Right lobe of liver (tissue), 6 donors: Measurements from ENCODE around the gene LCN1. TPM values are rescaled to one million over a fixed set of nuclear protein-coding genes. Genes with fewer than 3 reads are reported as not detected.
A peak's percentile ranks its signal among the peaks of the same experiment; 100 is the strongest.

Experiments
- ATAC-seq, 4 donors: fragments of 200-7000 bp; cut with Tn5 transposase; one replicate each; pipeline ENCODE4 v1.9.1; 2020; ENCODE audit warnings: mild to moderate bottlenecking in 4 of 4, moderate library complexity in 4 of 4
- DNase-seq, 3 donors: peaks; one replicate each; pipeline ENCODE4 v3.0.0-alpha.2; 2020
- H3K27ac ChIP-seq, 3 donors: fragments of 200-600 bp; one replicate each; pipeline ENCODE4 v1.8.0; 2022
- H3K27me3 ChIP-seq, 2 donors: fragments of 200-600 bp; one replicate each; pipeline ENCODE4 v1.8.0; 2022
- H3K36me3 ChIP-seq, 4 donors: fragments of 200-600 bp; sonication (generic) in 1 of 4; one replicate each; pipeline versions ENCODE4 v1.5.1 to v1.8.0; 2017 to 2022; ENCODE audit warnings: control low read depth in 1 of 4
- H3K4me1 ChIP-seq, 4 donors: fragments of 200-600 bp; sonication (generic) in 1 of 4; one replicate each; pipeline versions ENCODE4 v1.5.1 to v1.8.0; 2017 to 2022; ENCODE audit warnings: control low read depth in 1 of 4
- H3K4me3 ChIP-seq, 3 donors: fragments of 200-600 bp; one replicate each; pipeline ENCODE4 v1.8.0; 2022
- H3K9me3 ChIP-seq, 4 donors: fragments of 200-600 bp; sonication (generic) in 1 of 4; one replicate each; pipeline versions ENCODE4 v1.5.1 to v1.8.0; 2017 to 2022; ENCODE audit warnings: control low read depth in 1 of 4
- CTCF ChIP-seq, 4 donors: fragments of 200-600 bp in 3 of 4; fragments of 450-650 bp in 1 of 4; IDR thresholded peaks; one replicate each; pipeline versions ENCODE4 v1.5.1 to v1.8.0; 2016 to 2022; ENCODE audit warnings: antibody characterized with exemption in 4 of 4, mild to moderate bottlenecking in 2 of 4
- POLR2A ChIP-seq: fragments of 450-650 bp; IDR thresholded peaks from one replicate; pipeline ENCODE4 v1.6.1; 2017; ENCODE audit warnings: antibody characterized with exemption, mild to moderate bottlenecking
- WGBS: methylation state at CpG from one replicate; pipeline ENCODE4 v1.1.6; 2018; ENCODE audit warnings: low coverage, low lambda C conversion rate; ENCODE audit not compliant: insufficient coverage; ENCODE audit errors: missing lambda C conversion rate; 5-methylcytosine and 5-hydroxymethylcytosine counted together
- intact Hi-C, 2 donors: fragments of 100-400 bp; cut with DNase I; formaldehyde crosslinking; loops; one replicate each; pipeline versions ENCODE4 v1.11.2 to v1.14.1; 2022
- total RNA-seq, 6 experiments: library from RNA; depleted of rRNA in 2 of 6; stranded (reverse); fragments of >200 nt in 2 of 6; fragmentation: NEBNext Ultra II Directional in 3 of 6; extraction: Animal tissue kit (Norgen Biotek cat#: 25700) in 3 of 6; gene quantifications; one replicate each; pipeline versions ENCODE4 v1.1.0 to v1.2.4, GENCODE V29; 2016 to 2023
- donor health status: DM: no; HTN: yes; CAD: no.
- donor health status: DM: no; HTN: no; CAD: no.
- donor health status: DM: no; HTN: no; CAD: no.
- donor health status: DM: no; HTN: yes; CAD: no.
- donor health status: DM: no; HTN: yes; CAD: no.

Gene LCN1
- total RNA-seq, 6 experiments from 2014 or later: not detected

- no peak for ATAC-seq
- TF ChIP-seq CTCF (IDR thresholded peaks at IDR 0.05): no peak
- no peak for TF ChIP-seq POLR2A
- no peak overlapping the region for H3K4me3 ChIP-seq
- WGBS: 55% methylated on average over 2 of the region's 2 CpGs
- H3K27ac ChIP-seq: no peak overlapping the region
- no peaks in the 10 kb centered on the region for H3K27me3 ChIP-seq
- DNase-seq: no peak
- intact Hi-C loops: no loop called here
- no peaks in the 10 kb centered on the region for H3K36me3 ChIP-seq
- no peaks in the 10 kb centered on the region for H3K4me1 ChIP-seq
- H3K9me3 ChIP-seq: no peaks in the 10 kb centered on the region
Measured at GRCh38 chr9:135572233-135572632, 51.0 kb downstream of the LCN1 start.

GRCh38 chr9:135573124-135573523 lies 51.9 kb downstream of the LCN1 start:
- Histone ChIP-seq H3K4me1 (no peaks in the 10 kb centered on the region), H3K27me3 (no peaks in the 10 kb centered on the region), H3K9me3 (no peaks in the 10 kb centered on the region), H3K4me3 (no peak overlapping the region), H3K36me3 (no peaks in the 10 kb centered on the region), H3K27ac (no peak overlapping the region)
- TF ChIP-seq CTCF (IDR thresholded peaks at IDR 0.05): no peak
- TF ChIP-seq POLR2A: no peak
- DNase-seq (no peak), ATAC-seq (no peak)
- intact Hi-C loops: no loop called here
- 42% methylated on average over 1 of the region's 1 CpG for WGBS

GRCh38 chr9:135574331-135574730 lies 53.1 kb downstream of the LCN1 start:
- peak in 1 of 3 donors; percentile 32 for DNase-seq
- 47% methylated on average over 5 of the region's 14 CpGs for WGBS

GRCh38 chr9:135574943-135575342 lies 53.7 kb downstream of the LCN1 start:
- DNase-seq: peak in 1 of 3 donors; percentile 37
- TF ChIP-seq POLR2A (no peak), CTCF (IDR thresholded peaks at IDR 0.05) (no peak)

More at GRCh38 chr9:135574331-135574730, 53.1 kb downstream of the LCN1 start:
- Histone ChIP-seq H3K4me3 (no peak overlapping the region), H3K4me1 (no peaks in the 10 kb centered on the region), H3K36me3 (no peaks in the 10 kb centered on the region), H3K27ac (no peak overlapping the region), H3K27me3 (no peaks in the 10 kb centered on the region), H3K9me3 (no peaks in the 10 kb centered on the region)
- TF ChIP-seq POLR2A (no peak), CTCF (IDR thresholded peaks at IDR 0.05) (no peak)
- ATAC-seq: peak in 1 of 4 donors; percentile 29
- intact Hi-C loops: no loop called here

More at GRCh38 chr9:135574943-135575342, 53.7 kb downstream of the LCN1 start:
- H3K4me3 ChIP-seq: no peak overlapping the region
- no peak overlapping the region for H3K27ac ChIP-seq
- no peak for ATAC-seq
- H3K9me3 ChIP-seq: no peaks in the 10 kb centered on the region
- no peaks in the 10 kb centered on the region for H3K4me1 ChIP-seq
- 100% methylated on average over 1 of the region's 15 CpGs for WGBS
- H3K36me3 ChIP-seq: no peaks in the 10 kb centered on the region
- H3K27me3 ChIP-seq: no peaks in the 10 kb centered on the region
- intact Hi-C loops: no loop called here

Other genes starting within 250 kb of the LCN1 start
- 1 to 10 TPM; 5.1 to 9.0 (median 7.7) TPM for gene PPP1R26, start 41.7 kb upstream of the LCN1 start, total RNA-seq
- gene MRPS2, start 20.8 kb upstream of the LCN1 start, total RNA-seq: 10 to 100 TPM; 24.7 to 56.8 (median 30.5) TPM
- gene OBP2A, start 24.7 kb downstream of the LCN1 start, total RNA-seq: not detected
- gene PAEP, start 40.3 kb downstream of the LCN1 start, total RNA-seq: not detected
- not detected for gene GLT6D1, start 118.1 kb downstream of the LCN1 start, total RNA-seq
- gene LCN9, start 141.9 kb downstream of the LCN1 start, total RNA-seq: not detected
- not detected for gene SOHLH1, start 178.0 kb downstream of the LCN1 start, total RNA-seq
- not detected for gene KCNT1, start 180.7 kb downstream of the LCN1 start, total RNA-seq